ENCODE measurements around the gene MACROD2.

The MACROD2 gene

DNA sequence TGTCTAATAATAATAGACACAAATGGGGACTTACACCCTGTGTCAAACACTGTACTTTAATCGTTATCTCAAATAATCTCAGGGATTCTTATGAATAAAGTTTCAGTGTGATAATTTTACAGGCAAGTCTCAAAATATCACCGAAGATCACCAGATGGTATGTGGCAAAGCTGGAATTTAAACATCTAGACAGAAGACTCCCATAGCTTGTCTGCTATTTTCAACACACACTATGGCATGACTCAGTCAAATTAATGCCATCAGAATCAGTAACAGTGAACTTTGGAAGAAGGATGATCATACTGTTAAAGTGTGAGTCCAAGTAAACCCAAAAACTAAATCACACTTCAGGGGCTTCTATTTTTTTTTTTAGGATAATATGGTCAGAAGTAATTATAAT, 1209.7 kb downstream of the MACROD2 start:
- DNase-seq, result no peak

DNA sequence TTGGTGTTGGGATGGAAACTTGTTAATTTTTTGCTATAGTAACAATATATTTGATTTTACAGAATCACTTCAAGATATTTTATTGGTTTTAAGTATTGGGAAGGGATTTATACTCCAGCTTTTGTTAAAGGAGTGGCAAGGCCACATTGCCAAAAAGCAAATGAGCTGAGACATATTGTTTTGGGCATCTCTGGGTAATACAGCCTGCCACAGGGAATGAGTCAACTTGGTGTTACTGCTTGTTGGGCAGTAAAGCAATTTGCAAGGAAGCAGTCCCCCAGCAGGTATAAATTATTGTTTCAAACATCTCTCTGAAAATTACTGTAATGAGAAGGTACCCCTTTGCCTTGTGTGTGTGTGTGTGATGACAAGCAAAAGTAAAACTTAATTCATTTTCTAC, 1210.4 kb downstream of the MACROD2 start:
- no peak for DNase-seq

DNA sequence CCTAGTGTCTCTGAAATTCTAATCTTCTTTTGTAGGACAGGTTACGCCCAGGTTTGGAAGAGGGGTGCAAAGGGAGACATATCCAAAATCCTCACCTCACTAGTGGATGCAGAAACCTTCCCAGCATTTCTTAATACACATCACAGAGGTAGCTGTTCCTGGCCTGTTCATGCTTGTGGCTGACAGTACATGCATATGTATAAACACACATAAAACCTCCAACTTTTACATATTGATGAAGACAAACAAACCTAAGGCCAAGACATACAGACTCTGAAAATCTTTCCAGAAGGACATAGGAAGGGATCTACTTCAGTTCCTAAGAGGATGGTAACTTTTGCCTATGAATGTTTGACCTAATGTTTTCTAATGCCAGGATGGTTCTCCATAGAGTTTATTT, 1214.2 kb downstream of the MACROD2 start:
- DNase-seq, result no peak

DNA sequence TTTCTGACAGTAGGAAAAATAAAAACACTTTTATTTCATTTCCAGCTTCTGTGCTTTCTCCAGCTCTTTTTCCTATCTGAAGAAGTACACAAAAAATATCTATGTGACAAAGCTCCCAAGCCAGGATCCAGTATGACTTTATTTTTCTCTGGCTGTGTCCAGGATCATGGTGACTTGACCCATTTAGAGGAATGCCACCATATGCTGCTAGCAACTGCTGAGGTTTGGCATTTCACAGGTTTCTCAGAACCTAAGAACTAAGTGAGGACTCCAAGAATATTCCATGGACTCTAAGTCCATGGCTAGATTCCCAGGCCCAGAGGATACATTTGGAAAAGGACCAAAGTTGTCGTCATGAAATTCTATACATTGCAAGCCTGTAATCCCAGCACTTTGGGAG, 1218.7 kb downstream of the MACROD2 start:
- DNase-seq, result no peak

DNA sequence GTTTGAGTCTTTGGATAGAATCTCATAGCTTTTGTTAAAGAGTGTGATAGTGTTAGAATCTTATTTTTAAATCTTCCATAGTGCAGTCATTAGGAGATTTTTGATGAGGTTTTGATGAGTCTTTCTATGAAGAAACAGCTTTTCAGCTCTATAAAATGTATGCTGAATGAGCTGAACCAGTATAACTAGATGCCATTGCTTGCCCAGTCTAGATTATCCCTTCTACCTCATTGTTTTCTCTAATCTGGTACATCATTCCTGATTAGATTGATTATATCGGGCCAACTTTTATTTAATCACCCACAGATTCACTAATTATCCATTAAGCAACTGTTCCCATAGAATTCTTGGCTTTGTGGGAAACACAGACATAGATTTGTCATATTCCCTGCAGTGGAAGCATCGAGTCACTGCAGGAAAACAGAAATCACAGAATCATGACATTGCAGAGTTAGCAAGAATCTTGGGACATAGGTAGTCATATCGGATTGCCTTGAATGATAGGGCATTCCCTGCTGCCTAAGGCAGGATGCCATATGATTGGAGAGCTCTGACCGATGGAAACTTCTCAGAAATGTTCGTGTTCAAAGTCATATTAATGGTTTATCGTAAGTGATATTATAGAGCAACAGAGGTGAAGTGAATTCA, 1224.8 kb downstream of the MACROD2 start:
- no peak for DNase-seq

DNA sequence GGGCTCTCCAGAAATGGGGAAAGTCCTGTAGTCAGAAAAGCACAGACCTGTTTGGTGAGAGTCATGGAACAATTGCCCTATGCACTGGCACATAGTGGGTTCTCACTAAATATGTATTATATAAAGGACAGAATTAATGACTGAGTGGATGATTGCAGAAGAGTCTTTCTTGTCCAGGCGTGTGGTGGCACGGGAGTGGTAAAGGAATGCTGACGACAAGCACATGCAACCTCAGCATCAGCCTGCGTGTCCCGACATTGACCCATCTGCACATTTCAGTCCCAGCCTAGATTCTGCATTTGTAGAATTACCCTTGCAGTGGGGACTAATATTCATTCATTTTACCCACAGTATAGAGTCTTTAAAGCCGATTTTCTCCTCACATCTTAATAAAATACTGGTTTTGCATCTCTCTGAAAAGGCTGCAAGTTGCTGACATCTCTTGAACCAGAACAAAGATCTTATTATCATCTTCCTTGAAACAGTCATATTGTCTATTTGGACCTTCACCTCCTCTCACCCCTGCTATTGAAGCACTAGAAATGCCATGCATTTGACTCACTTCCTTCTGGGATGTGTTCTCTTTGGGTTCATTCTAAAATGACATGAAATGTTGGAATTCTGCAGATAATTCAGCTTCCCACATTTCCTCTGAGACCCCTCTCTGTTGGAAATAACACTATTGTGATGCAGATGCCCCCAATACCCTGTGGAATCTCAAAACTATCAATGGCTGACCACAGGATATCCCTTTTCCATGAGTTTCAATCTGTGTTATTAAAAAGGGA, 1225.7 kb downstream of the MACROD2 start:
- no peak for DNase-seq

DNA sequence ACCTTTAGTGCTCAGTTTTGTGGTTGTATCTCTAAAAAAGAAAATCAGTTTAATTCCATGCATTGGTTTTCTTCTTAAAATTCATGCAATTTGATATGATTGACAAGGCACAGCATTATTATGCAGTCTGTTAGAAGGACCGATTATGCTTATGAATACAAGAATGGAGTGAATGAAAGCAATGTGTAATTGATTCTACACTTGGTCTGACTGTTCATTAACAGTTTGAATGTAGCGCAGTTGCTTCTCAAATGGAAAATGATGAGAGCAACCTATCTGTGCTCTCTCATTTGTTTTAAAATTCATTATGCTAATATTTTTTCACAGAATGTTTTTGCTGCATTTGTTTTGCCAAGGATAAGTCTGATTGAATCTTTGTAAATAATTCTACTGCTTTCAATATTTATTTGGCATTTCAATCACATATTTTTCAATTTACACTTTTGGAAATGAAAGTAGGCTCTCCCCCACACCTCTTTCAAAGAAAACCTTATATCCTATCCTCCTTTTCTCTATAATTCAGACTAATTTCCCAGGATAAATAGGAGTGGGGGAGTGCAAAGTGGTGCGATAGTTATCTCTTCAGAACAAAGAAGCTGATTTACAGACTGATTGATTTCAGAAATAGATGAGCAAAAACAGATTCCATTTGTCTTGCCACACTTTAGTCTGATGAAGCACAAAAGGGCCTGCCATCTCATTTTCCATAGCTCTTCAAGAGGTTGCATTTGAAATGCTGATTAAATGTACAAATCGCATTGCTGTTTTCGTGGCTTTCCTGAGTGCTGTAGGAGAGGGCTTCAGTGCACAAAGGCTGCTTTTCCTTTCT, 1227.4 kb downstream of the MACROD2 start:
- DNase-seq, result no peak

DNA sequence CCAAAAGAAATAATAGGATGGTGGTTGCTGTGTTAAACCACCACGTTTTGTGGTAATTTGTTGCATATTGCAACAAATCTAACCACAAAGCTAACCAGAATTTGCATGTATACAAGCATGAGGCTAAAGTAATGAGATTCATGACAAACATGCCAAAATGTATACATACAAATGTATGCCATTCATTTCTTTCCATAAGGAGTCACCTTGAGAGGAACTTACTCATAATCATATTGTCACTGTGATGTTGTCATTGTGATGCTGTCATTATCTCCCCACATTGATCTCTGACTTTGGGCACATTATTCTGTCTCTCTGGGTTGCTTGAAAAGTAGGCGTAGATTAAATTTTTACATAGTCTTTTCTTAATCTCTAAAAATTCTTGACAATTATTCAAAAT, 1228.9 kb downstream of the MACROD2 start:
- DNase-seq, result no peak

DNA sequence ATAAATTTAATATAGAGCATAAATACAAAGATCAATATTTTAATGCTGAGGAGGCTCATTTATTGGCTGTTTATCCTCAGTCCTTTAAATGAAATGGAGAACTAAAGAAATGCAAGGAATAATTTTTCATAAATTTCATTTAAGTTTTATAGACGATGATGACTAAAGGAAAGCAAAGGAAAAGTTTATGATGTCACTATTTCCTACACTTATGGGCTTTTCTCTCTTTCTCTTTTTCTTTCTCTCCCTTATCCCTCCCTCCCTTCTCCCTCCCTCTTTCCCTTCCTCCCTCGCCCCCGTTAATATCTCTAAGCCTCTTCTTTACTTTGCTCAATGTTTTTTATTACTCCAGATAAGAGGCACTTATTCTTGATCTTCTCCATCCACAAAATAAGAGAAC, 1231.8 kb downstream of the MACROD2 start:
- DNase-seq, result no peak

DNA sequence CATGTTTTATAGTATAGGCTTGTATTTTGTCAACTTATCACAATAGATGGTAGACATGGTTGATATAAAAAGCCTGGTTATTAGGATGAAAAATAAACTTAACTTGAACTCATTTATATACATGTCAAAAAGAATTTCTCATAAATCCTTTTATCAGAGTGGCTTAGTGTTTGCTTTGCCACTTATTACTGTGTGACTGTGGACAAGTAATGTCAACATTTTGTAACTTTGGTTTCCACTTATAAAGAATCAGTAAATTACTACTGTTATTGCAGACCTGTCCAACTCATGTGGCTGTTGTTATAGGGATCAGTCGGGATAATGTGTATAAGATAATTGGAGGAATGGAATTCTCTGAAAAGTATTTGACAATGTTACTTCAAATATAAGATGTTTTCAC, 1236.9 kb downstream of the MACROD2 start:
- DNase-seq, result no peak

DNA sequence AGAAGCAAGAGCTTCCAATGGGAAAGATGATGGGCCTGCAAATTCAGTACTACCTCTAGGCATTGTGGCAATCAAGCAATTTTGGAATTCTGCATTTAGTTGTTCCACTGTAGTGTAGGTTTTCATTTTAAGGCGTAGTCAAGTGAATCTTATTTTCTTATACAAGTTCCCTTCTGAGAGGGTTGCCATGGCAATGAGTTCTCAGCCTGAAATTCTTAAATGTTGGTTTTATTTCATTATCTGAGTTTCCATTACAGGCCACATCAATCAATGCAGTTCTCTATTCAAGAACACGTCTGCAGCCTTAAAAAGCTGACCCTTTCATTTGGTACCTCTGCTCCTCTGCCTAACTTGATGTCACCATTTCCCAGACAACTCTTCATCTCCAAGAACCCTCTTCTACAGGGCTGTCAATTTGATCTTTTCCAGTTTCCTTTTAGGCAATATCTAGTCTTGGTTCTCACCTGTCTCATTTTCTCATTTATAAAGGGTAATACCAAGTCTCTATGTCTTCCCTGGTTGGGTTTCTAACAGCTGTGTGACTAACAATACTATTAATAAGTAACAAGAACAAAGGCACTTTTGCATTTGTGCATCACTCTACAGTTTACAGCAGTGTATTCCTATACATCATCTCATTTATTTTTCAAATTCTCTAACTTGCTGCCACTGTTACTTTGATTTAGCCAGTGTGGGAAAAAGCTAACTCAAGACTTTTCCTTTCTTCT, 1240.3 kb downstream of the MACROD2 start:
- DNase-seq, result no peak

DNA sequence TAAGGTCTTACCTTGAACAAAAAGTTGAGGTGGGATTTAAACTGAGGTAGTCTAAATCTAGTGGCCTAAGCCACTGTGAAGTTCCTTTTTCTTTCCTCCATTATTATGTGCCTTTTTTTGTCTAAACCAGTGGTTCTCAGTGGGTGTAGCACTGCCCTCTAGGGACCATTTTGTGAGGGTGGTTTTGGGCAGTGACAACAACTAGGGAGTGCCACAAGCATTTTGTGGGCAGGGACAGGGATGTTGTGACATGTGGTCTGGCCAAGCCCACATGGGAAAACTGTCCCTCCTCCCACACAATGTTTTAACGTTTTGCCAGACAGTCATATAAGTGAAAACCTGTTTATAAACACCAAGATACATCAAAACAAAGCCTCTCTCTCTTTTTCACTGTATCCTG, 1241.5 kb downstream of the MACROD2 start:
- no peak for DNase-seq

DNA sequence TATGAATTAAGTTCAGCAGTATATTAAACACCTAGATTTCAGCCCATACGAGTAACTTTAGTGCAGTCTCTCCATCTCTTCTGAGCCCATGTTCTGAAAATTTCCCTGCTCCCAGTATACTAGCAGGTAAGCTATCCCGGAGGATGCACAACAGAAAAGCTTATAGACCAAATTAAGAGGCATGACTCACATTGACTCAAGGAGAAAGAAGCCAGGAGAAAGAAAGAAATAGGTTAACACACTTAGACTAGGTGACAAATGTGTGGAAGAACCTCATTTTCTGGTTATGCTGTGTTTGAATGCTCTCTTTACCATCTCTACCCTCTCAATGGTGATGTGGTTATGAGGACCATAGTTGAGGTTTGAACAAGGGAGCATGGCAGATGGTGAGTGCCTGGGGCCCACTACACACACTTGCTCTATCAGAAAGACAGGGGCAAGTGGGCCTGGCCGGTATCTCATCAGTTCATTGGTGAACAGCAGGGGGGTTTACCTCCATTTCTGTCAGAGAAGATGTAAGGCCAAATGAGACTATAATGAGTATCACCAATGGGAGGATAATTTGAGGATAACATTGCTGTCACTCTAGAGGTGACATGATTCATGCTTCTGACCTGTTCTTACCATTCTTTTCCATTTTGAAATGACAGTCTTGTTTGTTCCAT, 1244.4 kb downstream of the MACROD2 start:
- no peak for DNase-seq

DNA sequence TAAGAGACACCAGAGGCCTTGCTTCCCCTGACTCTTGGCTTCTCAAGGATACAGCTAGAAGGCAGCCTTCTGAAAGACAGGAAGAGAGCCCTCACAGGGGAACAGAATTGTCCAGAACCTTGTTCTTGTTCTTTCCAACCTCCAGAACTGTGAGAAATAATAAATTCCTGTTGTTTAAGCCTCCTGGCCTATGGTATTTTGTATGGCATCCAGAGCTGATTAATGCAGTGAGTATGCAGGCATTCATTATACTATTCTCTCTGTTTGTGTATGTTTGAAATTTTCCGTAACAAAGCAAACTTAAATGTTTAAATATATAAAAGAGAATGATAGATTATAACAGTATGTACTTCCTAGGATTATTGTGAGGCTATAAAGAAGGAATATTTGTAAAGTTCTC, 1245.5 kb downstream of the MACROD2 start:
- DNase-seq, result no peak

DNA sequence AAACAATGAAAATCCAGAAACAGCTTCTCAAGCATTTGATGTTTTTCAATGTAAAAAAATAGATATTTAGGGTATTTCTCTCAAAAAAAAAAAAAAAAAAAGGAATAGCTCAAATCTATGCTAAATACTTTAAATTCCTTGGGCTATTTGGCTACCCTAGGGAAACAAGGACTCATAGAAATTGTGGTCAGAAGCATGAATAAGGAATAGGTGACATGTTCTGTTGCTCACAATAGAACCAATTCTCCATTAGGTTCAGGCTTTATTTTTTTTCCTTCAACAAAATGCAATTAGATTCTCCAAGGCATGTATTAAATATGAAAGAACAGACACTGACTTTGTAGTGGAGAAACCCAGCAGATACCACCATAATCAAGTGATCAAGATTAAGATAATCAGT, 1246.4 kb downstream of the MACROD2 start:
- no peak for DNase-seq

DNA sequence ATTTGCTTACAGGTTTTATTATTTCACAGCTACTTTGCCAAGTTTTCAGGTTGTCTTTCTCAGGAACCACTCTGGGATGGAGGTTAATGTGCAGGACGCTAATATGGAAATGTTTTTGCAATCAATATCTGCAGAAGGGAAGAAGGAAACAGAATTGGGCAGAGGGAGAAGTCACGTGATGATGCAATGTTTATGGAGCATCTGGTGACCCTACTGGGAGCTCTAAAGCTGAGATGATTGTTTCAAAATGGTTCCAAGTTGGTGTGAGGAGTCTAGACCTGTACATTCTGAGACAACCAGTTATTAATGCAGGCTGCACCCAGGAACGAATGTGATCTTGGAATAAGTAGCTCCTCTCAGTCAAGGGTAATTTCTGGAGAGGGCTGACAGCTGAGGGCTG, 1247.5 kb downstream of the MACROD2 start:
- no peak for DNase-seq

DNA sequence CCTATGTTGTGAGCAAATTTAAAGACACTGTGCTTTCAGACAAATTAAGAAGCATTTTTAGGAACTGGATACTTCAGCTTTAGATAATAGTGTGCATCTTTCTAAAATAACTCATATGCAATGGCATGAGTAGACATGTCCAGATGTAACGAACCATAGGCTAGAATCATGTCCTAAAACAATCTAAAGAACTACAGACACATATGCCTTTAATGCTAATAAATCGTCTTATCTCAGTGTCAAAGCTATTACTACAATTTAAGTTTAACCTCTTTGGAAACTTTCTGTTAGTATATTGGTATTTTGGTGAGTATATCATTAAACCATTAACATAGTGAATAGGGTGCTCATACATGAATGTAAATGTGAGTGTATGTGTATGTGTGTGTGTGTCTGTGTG, 1250.6 kb downstream of the MACROD2 start:
- no peak for DNase-seq

DNA sequence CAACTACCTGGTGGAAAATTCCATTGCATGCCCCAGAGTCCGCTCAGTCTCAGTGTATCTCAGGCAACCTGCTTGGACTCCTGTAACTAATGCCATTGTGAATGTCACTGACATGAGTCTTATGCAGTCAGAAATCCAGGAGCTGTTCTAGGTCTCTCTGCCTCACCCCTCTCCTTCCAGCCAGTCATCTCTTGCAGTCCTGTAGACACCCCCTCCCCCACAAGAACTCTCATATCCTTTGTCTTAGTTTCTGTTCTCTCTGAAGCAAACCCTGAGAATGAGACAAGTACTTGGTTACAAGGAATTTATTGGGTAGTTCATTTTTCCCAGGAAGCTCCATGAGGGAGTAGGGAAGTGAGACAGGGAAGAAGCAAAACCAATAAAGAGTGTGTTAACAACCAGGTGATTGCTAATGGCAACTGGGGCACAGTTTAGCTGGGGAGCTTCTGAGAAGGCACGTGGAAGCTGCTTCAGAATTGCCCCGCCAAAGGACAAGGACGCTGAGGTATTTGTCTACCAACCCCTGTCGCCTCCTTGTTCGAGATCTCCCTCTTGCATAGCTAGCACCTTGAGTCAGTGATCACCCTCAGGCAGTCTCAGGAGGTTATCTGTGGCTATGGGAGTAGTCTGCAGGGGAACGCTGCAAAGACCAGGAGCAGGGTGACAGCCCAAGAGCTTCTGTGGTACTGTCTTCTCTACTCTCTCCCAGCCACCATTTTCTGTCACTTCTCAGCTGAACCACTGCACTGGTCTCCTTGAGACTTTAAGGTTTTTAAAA, 1253.5 kb downstream of the MACROD2 start:
- no peak for DNase-seq

DNA sequence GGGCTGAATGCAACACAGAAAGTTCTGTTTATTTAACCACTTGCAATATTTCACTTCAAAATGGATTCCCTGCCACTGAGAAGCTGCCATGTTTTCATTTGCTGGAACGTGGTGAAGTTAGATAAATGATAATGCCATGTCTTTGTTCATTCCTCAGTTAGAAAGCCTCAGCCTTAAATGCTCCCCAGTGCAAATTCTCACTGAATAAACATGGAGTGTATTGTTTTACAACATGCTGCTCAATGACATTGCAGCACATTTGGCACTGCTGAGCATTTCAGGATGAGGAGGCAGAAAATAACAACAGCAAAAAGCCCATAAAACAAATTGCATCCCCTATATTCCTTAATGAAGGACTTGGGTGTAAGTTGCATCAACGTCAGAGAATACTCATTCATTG, 1255.9 kb downstream of the MACROD2 start:
- no peak for DNase-seq

DNA sequence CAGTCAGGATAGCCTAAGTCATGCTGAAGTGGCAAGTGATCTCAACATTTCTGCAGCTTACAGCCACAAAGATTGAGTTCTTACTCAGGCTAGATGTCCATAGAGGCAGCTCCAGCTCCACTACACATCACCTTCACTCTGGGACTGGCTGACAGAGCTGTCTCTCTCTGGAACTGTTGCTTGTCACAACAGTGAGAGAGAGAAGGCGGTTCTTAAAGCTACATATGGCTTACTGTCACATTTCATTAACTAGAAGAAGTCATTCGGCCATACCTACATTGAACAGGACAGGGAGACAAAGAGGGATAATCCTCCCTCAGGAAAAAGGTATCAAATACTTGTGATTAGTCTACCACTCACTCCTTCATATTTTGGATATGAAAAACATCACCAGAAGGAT, 1257.0 kb downstream of the MACROD2 start:
- DNase-seq, result no peak

DNA sequence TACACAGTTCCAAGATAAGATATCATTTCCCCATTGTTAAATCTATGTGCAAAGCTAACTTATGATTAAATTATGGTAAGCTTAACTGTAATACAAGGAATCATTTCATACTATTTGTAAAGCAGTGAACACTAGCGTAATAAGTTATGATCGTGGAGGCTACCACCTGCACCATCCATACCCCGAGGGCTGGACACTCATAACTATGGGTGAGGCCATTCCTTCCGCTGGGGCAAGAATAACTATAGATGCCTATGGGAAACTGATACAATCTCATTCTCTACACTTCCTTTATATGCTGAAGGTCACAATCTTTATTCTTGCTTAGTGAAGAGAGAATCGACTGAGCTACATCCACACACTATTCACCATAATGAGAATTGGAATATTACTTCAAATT, 1258.1 kb downstream of the MACROD2 start:
- DNase-seq, result no peak

All from effector CD8-positive, alpha-beta T cell (primary cell).